VCaP (cell line): ENCODE results near the gene HTT-AS.

Source experiments
- H3K27ac ChIP-seq: fragments of 450-650 bp; 2 replicates; pipeline ENCODE4 v1.5.1; 2017
- TF ChIP-seq, protein P1 (sequence below): fragments of 450-650 bp; conservative IDR thresholded peaks from 2 replicates; pipeline ENCODE4 v1.5.1; 2017; ENCODE audit warnings: mild to moderate bottlenecking, moderate library complexity

HTT-AS gene

GRCh38 chr4:3030566-3031356 lies 43.6 kb downstream of the HTT-AS start:
- TF ChIP-seq, protein P1, sequence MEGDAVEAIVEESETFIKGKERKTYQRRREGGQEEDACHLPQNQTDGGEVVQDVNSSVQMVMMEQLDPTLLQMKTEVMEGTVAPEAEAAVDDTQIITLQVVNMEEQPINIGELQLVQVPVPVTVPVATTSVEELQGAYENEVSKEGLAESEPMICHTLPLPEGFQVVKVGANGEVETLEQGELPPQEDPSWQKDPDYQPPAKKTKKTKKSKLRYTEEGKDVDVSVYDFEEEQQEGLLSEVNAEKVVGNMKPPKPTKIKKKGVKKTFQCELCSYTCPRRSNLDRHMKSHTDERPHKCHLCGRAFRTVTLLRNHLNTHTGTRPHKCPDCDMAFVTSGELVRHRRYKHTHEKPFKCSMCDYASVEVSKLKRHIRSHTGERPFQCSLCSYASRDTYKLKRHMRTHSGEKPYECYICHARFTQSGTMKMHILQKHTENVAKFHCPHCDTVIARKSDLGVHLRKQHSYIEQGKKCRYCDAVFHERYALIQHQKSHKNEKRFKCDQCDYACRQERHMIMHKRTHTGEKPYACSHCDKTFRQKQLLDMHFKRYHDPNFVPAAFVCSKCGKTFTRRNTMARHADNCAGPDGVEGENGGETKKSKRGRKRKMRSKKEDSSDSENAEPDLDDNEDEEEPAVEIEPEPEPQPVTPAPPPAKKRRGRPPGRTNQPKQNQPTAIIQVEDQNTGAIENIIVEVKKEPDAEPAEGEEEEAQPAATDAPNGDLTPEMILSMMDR: no peak
- no peak overlapping the region for H3K27ac ChIP-seq

GRCh38 chr4:3029464-3029863 lies 44.9 kb downstream of the HTT-AS start:
- H3K27ac ChIP-seq: no peak overlapping the region
- TF ChIP-seq, protein P1: no peak

DNA sequence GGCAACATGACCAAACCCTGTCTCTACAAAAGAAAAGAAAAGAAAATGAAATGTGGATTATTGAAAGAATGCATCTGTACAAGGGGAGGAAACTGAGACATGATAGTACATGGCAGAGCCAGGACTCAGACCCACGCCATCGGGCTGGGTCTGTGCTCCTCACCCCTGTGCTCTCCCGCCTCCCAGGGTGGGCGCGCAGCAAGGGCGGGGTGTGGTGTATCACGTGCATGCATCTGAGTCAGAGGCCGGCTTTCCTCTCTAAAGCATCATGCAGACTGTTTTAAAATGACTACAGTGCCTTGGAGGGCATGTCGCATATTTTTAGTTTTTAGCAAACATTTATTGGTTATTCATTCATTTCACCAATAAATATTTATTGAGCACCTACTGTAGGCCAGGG lies 47.8 kb downstream of the HTT-AS start:
- TF ChIP-seq, protein P1: no peak
- no peak overlapping the region for H3K27ac ChIP-seq

GRCh38 chr4:3025881-3026280 lies 48.5 kb downstream of the HTT-AS start:
- H3K27ac ChIP-seq: no peak overlapping the region
- TF ChIP-seq, protein P1: no peak

DNA sequence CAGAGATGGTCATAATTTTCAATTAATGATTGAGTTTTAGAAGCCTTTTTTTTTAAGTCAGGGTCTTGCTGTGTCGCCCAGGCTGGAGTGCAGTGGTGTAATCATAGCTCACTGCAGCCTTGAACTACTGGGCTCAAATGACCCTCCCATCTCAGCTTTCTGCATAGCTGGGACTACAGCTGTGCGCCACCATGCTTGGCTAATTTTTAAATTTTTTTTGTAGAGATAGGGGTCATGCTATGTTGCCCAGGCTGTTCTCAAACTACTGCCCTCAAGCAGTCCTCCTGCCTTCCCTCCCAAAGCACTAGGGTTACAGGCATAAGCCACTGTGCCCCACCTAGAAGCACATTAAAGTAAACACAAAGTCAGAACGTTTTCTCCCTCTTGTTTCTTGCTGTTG lies 51.7 kb downstream of the HTT-AS start:
- TF ChIP-seq, protein P1: no peak
- H3K27ac ChIP-seq: no peak overlapping the region

GRCh38 chr4:3022112-3022511 lies 52.2 kb downstream of the HTT-AS start:
- TF ChIP-seq, protein P1: no peak
- no peak overlapping the region for H3K27ac ChIP-seq

DNA sequence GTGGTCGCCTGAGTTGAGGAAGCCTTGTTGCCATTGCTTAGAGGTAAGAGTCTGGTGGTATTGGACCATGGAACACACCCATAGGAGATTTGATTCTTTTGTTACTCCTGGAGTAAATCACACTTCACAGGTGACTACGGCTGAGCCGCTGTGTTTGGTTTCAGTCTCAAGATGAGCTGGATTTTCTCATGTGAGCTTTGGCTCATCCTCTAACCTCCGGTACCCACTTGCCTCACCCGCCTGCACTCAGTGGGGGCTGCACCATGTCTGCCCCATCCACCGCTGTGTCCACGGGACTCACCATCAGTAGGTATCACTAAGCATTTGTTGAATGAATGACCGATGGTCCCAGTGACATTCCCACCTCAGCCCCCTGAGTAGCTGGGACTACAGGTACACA lies 52.7 kb downstream of the HTT-AS start:
- TF ChIP-seq, protein P1: no peak
- H3K27ac ChIP-seq: no peak overlapping the region
